Fibroblast of lung (primary cell): ENCODE results near the gene KLF16.

Experiments
- EZH2 ChIP-seq: IDR thresholded peaks from 2 replicates; pipeline ENCODE4 v1.5.1; 2012; ENCODE audit warnings: low read length, control low read depth, mild to moderate bottlenecking; ENCODE audit errors: missing control alignments
- TF ChIP-seq, protein P1 (sequence below), 2 donors: IDR thresholded peaks in 1 of 2; conservative IDR thresholded peaks in 1 of 2; 1 replicate in 1 of 2; 2 replicates in 1 of 2; pipeline ENCODE4 v1.5.1; 2011 to 2012; ENCODE audit warnings: low read length in 2 of 2, control low read depth in 1 of 2, inconsistent platforms in 1 of 2, low read depth in 1 of 2, mild to moderate bottlenecking in 1 of 2

DNA sequence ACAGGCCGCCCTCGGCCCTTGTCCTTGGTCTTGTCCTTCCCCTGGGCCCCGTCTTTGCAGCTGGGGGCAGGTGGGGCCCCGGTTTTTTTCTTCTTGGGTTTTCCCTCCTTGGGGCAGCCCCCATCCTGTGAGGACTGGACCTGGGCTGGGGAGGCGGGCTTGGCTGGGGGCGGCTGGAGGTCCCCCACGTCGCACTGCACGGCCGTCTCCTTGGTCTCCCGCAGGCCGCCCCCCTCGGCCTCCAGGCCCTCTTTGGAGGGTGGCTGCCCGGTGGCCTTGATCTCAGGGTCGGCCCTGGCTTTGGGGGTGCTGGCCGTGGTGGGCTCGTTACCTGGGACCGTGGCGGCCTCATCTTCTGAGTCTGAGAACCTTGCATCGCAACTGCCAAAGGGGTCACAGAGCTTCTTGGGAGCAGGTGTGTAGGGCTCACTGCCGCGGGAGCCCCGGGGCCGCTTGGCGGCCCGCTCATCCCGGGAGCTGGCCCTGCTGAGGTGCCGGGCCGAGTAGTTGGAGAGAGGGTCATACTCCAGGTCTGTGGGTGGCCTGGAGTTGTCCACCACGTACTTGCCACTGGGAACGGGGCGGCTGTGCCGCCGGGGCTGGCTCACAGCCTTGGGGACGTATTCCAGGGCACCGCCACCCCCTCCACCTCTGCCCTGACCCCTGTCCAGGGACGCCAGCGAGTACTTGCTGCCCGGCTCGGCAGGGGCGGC is 35.7 kb downstream of the KLF16 start:
- TF ChIP-seq, protein P1, sequence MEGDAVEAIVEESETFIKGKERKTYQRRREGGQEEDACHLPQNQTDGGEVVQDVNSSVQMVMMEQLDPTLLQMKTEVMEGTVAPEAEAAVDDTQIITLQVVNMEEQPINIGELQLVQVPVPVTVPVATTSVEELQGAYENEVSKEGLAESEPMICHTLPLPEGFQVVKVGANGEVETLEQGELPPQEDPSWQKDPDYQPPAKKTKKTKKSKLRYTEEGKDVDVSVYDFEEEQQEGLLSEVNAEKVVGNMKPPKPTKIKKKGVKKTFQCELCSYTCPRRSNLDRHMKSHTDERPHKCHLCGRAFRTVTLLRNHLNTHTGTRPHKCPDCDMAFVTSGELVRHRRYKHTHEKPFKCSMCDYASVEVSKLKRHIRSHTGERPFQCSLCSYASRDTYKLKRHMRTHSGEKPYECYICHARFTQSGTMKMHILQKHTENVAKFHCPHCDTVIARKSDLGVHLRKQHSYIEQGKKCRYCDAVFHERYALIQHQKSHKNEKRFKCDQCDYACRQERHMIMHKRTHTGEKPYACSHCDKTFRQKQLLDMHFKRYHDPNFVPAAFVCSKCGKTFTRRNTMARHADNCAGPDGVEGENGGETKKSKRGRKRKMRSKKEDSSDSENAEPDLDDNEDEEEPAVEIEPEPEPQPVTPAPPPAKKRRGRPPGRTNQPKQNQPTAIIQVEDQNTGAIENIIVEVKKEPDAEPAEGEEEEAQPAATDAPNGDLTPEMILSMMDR (conservative IDR thresholded peaks at IDR 0.05 in 1 of 2, IDR thresholded peaks at IDR 0.05 in 1 of 2; ENCODE audit: low read depth in 1 of 2, low read length in 2 of 2), result no peak
- TF ChIP-seq EZH2, result no peak
